ENCODE data around the gene OSBP2. TPM values are rescaled to one million over a fixed set of nuclear protein-coding genes. Genes with fewer than 3 reads are reported as not detected.

Gene OSBP2
- total and polyA plus RNA-seq, 12 donors = 0.84 to 20.1 (median 13.2) TPM

DNA sequence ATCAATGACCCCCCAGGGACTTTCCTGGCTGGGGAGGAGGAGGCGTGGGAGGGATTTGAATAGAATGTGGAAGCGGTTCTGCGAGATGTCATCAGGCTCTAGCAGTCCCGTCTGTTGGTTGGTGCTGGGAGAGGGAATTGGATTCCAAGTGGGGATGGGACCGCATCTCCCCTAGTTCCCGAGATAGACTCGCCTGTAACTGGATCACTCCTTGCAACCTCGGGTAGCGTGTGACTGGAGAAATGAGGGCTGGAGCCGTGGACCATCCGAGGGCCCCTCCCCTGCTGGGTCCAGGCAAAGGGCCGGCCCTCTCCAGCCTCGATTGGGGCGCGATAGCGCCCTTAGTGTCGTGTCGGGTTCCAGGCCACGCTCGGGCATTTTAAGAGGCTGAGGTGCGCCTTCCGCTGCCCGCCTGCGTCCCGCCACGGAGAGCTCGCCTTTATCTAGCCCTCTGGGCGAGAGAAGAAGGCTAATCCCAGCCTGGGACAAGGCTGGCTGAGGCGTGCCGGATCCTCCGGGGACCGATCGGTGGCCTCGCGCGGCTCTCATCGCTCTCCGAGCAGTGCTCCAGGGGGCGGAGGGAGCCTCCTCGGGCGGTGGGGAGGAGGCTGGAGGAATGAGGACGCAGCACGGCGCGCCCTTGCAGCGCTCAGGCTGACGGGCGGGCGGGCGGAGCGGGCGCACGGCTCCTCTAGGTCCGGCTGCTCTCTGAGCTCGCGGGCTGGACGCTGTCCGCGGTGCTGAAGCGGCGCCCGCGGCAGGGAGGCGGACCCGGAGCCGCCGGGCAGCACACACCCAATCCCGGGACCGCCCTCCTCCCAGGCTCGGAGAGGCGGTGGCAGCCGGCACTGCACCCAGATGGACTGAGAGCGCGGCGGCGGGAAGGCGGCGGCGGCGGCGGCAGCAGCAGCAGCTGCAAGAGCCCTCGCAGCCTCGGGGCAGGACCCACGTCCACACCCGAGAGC lies 107.8 kb downstream of the OSBP2 start:
- H3K4me3 ChIP-seq = peak overlapping the region in 7 of 10 donors; percentile 24 to 45 (median 34)
- peaks cover 4 to 16% (median 13%) of the 10 kb centered on the region in 9 donors for H3K4me1 ChIP-seq
- H3K36me3 ChIP-seq = no peaks in the 10 kb centered on the region
- no peak overlapping the region for H3K27ac ChIP-seq
- 2% methylated on average over 70 to 84 of the region's 85 CpGs for WGBS, 2 donors
- intact Hi-C loops (cut with DNase I) = loop anchor here in 1 of 10 donors (1.0 kb wide), 1 partner anchor 22 kb away; no protein-coding TSS in a partner anchor
- DNase-seq = peak; percentile 78 to 86
- peaks cover 0 to 48% (median 21%) of the 10 kb centered on the region in 7 donors for H3K27me3 ChIP-seq
- ATAC-seq = peak; percentile 99 to 100 (median 100)
- H3K9me3 ChIP-seq = no peaks in the 10 kb centered on the region
- TF ChIP-seq CTCF (IDR thresholded peaks at IDR 0.05) = peak; percentile 6 to 61 (median 32)

GRCh38 chr22:30803679-30804078 lies 109.0 kb downstream of the OSBP2 start:
- Histone ChIP-seq H3K27me3 (peaks cover 0 to 49% (median 21%) of the 10 kb centered on the region in 7 donors), H3K36me3 (no peaks in the 10 kb centered on the region), H3K9me3 (no peaks in the 10 kb centered on the region), H3K27ac (no peak overlapping the region), H3K4me1 (peaks cover 4 to 16% (median 13%) of the 10 kb centered on the region in 9 donors), H3K4me3 (no peak overlapping the region)
- ATAC-seq (no peak), DNase-seq (no peak)
- intact Hi-C loops (cut with DNase I) = no loop called here
- no peak for TF ChIP-seq CTCF (IDR thresholded peaks at IDR 0.05)
- 86 to 90% methylated on average over 5 of the region's 5 CpGs for WGBS, 2 donors

DNA sequence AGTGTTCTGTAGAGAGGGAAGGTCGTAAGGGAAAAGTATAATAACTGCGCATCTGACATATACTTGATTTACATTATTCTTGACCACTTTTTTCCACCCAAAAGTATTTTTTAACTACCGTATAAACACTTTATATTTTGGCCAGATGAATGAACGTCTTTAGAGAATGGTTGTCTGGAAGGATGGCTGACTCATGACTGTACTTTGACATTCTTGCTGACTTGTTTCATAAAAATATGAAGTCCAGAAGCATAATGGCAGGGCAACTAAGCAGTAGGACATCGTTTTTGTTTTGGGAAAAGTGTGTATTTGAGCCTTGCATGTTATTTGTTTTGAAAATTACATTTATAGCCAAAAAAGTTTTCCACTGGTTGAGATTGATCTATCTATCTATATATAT lies 110.0 kb downstream of the OSBP2 start:
- peaks cover 0 to 48% (median 19%) of the 10 kb centered on the region in 7 donors for H3K27me3 ChIP-seq
- 82 to 88% methylated on average over 5 of the region's 5 CpGs for WGBS, 2 donors
- H3K36me3 ChIP-seq = no peaks in the 10 kb centered on the region

More for the DNA sequence above, 110.0 kb downstream of the OSBP2 start:
- no peak overlapping the region for H3K4me3 ChIP-seq
- intact Hi-C loops (cut with DNase I) = no loop called here
- H3K4me1 ChIP-seq = peaks cover 4 to 16% (median 13%) of the 10 kb centered on the region in 9 donors
- ATAC-seq = no peak
- TF ChIP-seq CTCF (IDR thresholded peaks at IDR 0.05) = no peak
- no peaks in the 10 kb centered on the region for H3K9me3 ChIP-seq
- H3K27ac ChIP-seq = no peak overlapping the region
- DNase-seq = no peak
